Caco-2 (cell line): Measurements from ENCODE around the gene ADIPOQ. TPM values are rescaled to one million over a fixed set of nuclear protein-coding genes. Genes with fewer than 3 reads are reported as not detected.

Source experiments
- BruUV-seq: library from RNA; stranded (reverse); fragments of 400-500 nt; replicated peaks from 2 replicates; lab custom pipeline; 2021; lab: Mats Ljungman, UMichigan
- CTCF ChIA-PET: fragments of 300-600 bp; sonication (Branson Sonifier 250); formaldehyde crosslinking; loops from one replicate; lab custom pipeline; 2022; ENCODE audit warnings: antibody characterized with exemption; lab: Charles Lee
- POLR2A ChIA-PET: fragments of 300-600 bp; sonication (Branson Sonifier 250); formaldehyde crosslinking; loops from one replicate; lab custom pipeline; 2022; ENCODE audit warnings: antibody characterized with exemption; lab: Charles Lee
- DNase-seq, 2 experiments: peaks; one replicate each; pipeline versions ENCODE4 v3.0.0 to v3.0.0-alpha.2; 2020 to 2022
- H3K27me3 ChIP-seq: replicated peaks from 2 replicates; pipeline ENCODE4 v1.6.0; 2011; ENCODE audit warnings: low read length; ENCODE audit not compliant: control insufficient read depth, insufficient read depth
- H3K36me3 ChIP-seq: 2 replicates; pipeline ENCODE4 v1.5.1; 2011; ENCODE audit warnings: low read length; ENCODE audit not compliant: control insufficient read depth, insufficient read depth
- H3K4me1 ChIP-seq: fragments of 250-450 bp; sonication (Bioruptor Pico); 2 replicates; pipeline ENCODE4 v1.5.1; 2020; ENCODE audit warnings: mild to moderate bottlenecking
- H3K4me3 ChIP-seq: 2 replicates; pipeline ENCODE4 v1.5.1; 2011; ENCODE audit warnings: low read depth, mild to moderate bottlenecking, control low read depth, low read length
- H3K9me3 ChIP-seq: fragments of 250-450 bp; sonication (Bioruptor Pico); 2 replicates; pipeline ENCODE4 v1.5.1; 2020; ENCODE audit warnings: mild to moderate bottlenecking, moderate library complexity
- H3K27ac Mint-ChIP-seq: one replicate; pipeline ENCODE4 v1.8.0; 2022; ENCODE audit warnings: mixed read lengths; ENCODE audit not compliant: unreplicated experiment
- H3K27me3 Mint-ChIP-seq: one replicate; pipeline ENCODE4 v1.8.0; 2022; ENCODE audit warnings: mixed read lengths; ENCODE audit not compliant: insufficient read depth, unreplicated experiment
- H3K36me3 Mint-ChIP-seq: one replicate; pipeline ENCODE4 v1.8.0; 2022; ENCODE audit warnings: mild to moderate bottlenecking, mixed read lengths; ENCODE audit not compliant: insufficient read depth, unreplicated experiment
- H3K4me1 Mint-ChIP-seq: one replicate; pipeline ENCODE4 v1.8.0; 2022; ENCODE audit warnings: low read depth, mixed read lengths; ENCODE audit not compliant: unreplicated experiment
- H3K4me3 Mint-ChIP-seq: one replicate; pipeline ENCODE4 v1.8.0; 2022; ENCODE audit warnings: mild to moderate bottlenecking, moderate library complexity, mixed read lengths; ENCODE audit not compliant: unreplicated experiment
- H3K9me3 Mint-ChIP-seq: one replicate; pipeline ENCODE4 v1.8.0; 2022; ENCODE audit warnings: mixed read lengths; ENCODE audit not compliant: unreplicated experiment
- intact Hi-C: fragments of 100-400 bp; cut with micrococcal nuclease; formaldehyde crosslinking; loops from one replicate; pipeline ENCODE4 v1.10.0; 2022; ENCODE audit not compliant: unreplicated experiment
- total RNA-seq: library from RNA; stranded (reverse); gene quantifications from 2 replicates; pipeline ENCODE4 v1.2.3, GENCODE V29; 2022
- TF ChIP-seq, protein P1 (sequence below), 2 experiments: fragments of 200-600 bp in 1 of 2; IDR thresholded peaks; 1 replicate in 1 of 2; 2 replicates in 1 of 2; pipeline versions ENCODE4 v1.5.1 to v1.8.0; 2011 to 2022; ENCODE audit warnings: antibody characterized with exemption in 1 of 2, control low read depth in 1 of 2, inconsistent platforms in 1 of 2, low read depth in 1 of 2, low read length in 1 of 2, mild to moderate bottlenecking in 1 of 2, moderate library complexity in 1 of 2; ENCODE audit not compliant: insufficient read depth in 1 of 2, severe bottlenecking in 1 of 2, unreplicated experiment in 1 of 2

ADIPOQ gene
- total RNA-seq, 1 experiment from 2014 or later = not detected

GRCh38 chr3:186814100-186814499 lies 28.4 kb upstream of the ADIPOQ start:
- H3K4me1 ChIP-seq = no peaks in the 10 kb centered on the region; the same call in 1 of the 2 replicates
- H3K27me3 ChIP-seq = no peaks in the 10 kb centered on the region
- BruUV-seq = no TSS peak
- H3K4me1 Mint-ChIP-seq = no peaks in the 10 kb centered on the region
- intact Hi-C loops = no loop called here
- ChIA-PET CTCF (interaction anchor here (0.6 kb wide), 1 partner anchor 201 kb away, joined by 4 read pairs; the partner anchor contains the start of gene AHSG), POLR2A (no interaction called here)
- H3K27me3 Mint-ChIP-seq = no peaks in the 10 kb centered on the region
- no peak overlapping the region for H3K4me3 ChIP-seq
- no peak overlapping the region for H3K4me3 Mint-ChIP-seq
- H3K9me3 Mint-ChIP-seq = no peaks in the 10 kb centered on the region
- H3K9me3 ChIP-seq = no peaks in the 10 kb centered on the region
- DNase-seq = no peak
- H3K36me3 ChIP-seq = no peaks in the 10 kb centered on the region
- H3K36me3 Mint-ChIP-seq = no peaks in the 10 kb centered on the region
- TF ChIP-seq, protein P1, sequence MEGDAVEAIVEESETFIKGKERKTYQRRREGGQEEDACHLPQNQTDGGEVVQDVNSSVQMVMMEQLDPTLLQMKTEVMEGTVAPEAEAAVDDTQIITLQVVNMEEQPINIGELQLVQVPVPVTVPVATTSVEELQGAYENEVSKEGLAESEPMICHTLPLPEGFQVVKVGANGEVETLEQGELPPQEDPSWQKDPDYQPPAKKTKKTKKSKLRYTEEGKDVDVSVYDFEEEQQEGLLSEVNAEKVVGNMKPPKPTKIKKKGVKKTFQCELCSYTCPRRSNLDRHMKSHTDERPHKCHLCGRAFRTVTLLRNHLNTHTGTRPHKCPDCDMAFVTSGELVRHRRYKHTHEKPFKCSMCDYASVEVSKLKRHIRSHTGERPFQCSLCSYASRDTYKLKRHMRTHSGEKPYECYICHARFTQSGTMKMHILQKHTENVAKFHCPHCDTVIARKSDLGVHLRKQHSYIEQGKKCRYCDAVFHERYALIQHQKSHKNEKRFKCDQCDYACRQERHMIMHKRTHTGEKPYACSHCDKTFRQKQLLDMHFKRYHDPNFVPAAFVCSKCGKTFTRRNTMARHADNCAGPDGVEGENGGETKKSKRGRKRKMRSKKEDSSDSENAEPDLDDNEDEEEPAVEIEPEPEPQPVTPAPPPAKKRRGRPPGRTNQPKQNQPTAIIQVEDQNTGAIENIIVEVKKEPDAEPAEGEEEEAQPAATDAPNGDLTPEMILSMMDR (IDR thresholded peaks at IDR 0.05; ENCODE audit: insufficient read depth in 1 of 2, low read depth in 1 of 2, low read length in 1 of 2, severe bottlenecking in 1 of 2, unreplicated experiment in 1 of 2) = no peak
- no peak overlapping the region for H3K27ac Mint-ChIP-seq

DNA sequence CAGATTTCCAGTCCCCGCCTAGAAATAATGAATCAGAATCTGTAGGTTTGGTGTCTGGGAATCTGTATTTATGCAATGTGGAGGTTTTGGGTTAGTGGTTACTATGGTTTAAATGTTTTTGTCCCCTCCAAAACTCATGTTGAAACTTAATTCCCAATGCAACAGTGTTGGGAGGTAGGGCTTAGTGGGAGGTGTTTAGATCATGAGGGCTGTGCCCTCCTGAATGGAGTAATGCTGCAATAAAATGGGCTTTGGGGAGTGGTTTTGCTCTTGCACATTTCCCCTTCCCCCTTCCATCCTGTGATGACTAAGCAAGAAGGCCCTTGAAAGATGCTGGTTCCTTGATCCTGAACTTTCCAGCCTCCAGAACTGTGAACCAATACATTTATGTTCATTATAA lies 27.1 kb upstream of the ADIPOQ start:
- CTCF ChIA-PET = no interaction called here
- BruUV-seq = no TSS peak
- POLR2A ChIA-PET = no interaction called here
- no peak for DNase-seq
- Histone ChIP-seq H3K36me3 (no peaks in the 10 kb centered on the region), H3K4me1 (no peaks in the 10 kb centered on the region; the same call in 1 of the 2 replicates), H3K9me3 (no peaks in the 10 kb centered on the region), H3K27me3 (no peaks in the 10 kb centered on the region), H3K4me3 (no peak overlapping the region)
- no peaks in the 10 kb centered on the region for H3K27me3 Mint-ChIP-seq
- intact Hi-C loops = no loop called here
- H3K4me1 Mint-ChIP-seq = no peaks in the 10 kb centered on the region
- TF ChIP-seq, protein P1 (IDR thresholded peaks at IDR 0.05; ENCODE audit: insufficient read depth in 1 of 2, low read depth in 1 of 2, low read length in 1 of 2, severe bottlenecking in 1 of 2, unreplicated experiment in 1 of 2) = no peak
- H3K4me3 Mint-ChIP-seq = no peak overlapping the region
- H3K36me3 Mint-ChIP-seq = no peaks in the 10 kb centered on the region
- no peak overlapping the region for H3K27ac Mint-ChIP-seq
- no peaks in the 10 kb centered on the region for H3K9me3 Mint-ChIP-seq

DNA sequence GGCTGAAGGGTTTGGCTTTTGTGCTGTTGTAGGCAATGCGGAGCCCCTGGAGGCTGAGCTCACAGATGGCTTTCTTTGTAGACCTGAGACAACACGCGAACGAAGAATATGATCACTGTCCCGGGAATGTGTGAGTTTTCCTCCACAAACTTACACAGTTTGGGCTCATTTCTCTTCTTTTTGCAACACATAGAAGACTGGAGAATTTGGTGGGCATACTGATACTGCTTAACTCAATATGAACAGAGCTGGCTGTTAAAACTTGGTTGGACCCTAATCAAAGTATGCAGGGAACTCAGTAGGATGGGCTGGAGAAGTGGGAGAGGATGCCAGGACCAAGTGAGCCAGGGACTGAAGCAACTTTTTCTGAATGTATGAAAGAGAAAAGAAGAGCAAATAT lies 24.0 kb upstream of the ADIPOQ start:
- H3K36me3 Mint-ChIP-seq = no peaks in the 10 kb centered on the region
- no peak overlapping the region for H3K4me3 Mint-ChIP-seq
- TF ChIP-seq, protein P1 (IDR thresholded peaks at IDR 0.05; ENCODE audit: insufficient read depth in 1 of 2, low read depth in 1 of 2, low read length in 1 of 2, severe bottlenecking in 1 of 2, unreplicated experiment in 1 of 2) = no peak
- H3K27me3 Mint-ChIP-seq = no peaks in the 10 kb centered on the region
- ChIA-PET POLR2A (no interaction called here), CTCF (no interaction called here)
- no peaks in the 10 kb centered on the region; the same call in 1 of the 2 replicates for H3K4me1 ChIP-seq
- no TSS peak for BruUV-seq
- H3K9me3 Mint-ChIP-seq = no peaks in the 10 kb centered on the region
- DNase-seq = no peak
- H3K36me3 ChIP-seq = no peaks in the 10 kb centered on the region
- H3K27me3 ChIP-seq = no peaks in the 10 kb centered on the region
- H3K9me3 ChIP-seq = no peaks in the 10 kb centered on the region
- no peak overlapping the region for H3K27ac Mint-ChIP-seq
- no peaks in the 10 kb centered on the region for H3K4me1 Mint-ChIP-seq
- H3K4me3 ChIP-seq = no peak overlapping the region
- intact Hi-C loops = no loop called here
